SK-N-SH (cell line): ENCODE data around the gene ACP4. TPM values are rescaled to one million over a fixed set of nuclear protein-coding genes. Genes with fewer than 3 reads are reported as not detected.
A peak's percentile ranks its signal among the peaks of the same experiment; 100 is the strongest.
"Not testable (repeated sequence)": the region's sequence is repeated elsewhere in the genome, so short reads cannot be mapped to it uniquely, and the experiment has no call there.

ENCODE experiments used
- CTCF ChIA-PET: fragments of 300-600, 350-600 bp; formaldehyde crosslinking; extraction: SDS; loops from one replicate; lab custom pipeline; 2021; lab: Yijun Ruan, JAX
- POLR2A ChIA-PET: fragments of 350-600 bp; sonication (Branson Sonifier 250); formaldehyde crosslinking; extraction: SDS; loops from one replicate; lab custom pipeline; 2020; ENCODE audit warnings: antibody characterized with exemption, inconsistent platforms; lab: Yijun Ruan, JAX
- DNase-seq: peaks from one replicate; pipeline ENCODE4 v3.0.0; 2012
- H2AFZ ChIP-seq: fragments of 200-600 bp; sonication (generic); 2 replicates; pipeline ENCODE4 v1.8.1; 2016; ENCODE audit warnings: antibody characterized with exemption, mild to moderate bottlenecking, low read depth
- H3F3A ChIP-seq: fragments of 200-600 bp; sonication (generic); replicated peaks from 2 replicates; pipeline ENCODE3; 2016; ENCODE audit warnings: antibody characterized with exemption, mild to moderate bottlenecking; ENCODE audit not compliant: insufficient read depth
- H3K27ac ChIP-seq, 2 experiments: fragments of 200-500 bp in 1 of 2; fragments of 200-600 bp in 1 of 2; sonication (Bioruptor generic) in 1 of 2; sonication (generic), shearing (Covaris generic) in 1 of 2; 2 replicates each; pipeline versions ENCODE4 v1.5.1 to v1.6.1; 2014 to 2016; ENCODE audit warnings: low read depth in 2 of 2, inconsistent platforms in 1 of 2, low read length in 1 of 2, mild to moderate bottlenecking in 1 of 2, mixed read lengths in 1 of 2
- H3K27me3 ChIP-seq: fragments of 200-600 bp; sonication (generic), shearing (Covaris generic); 2 replicates; pipeline ENCODE4 v1.6.1; 2016; ENCODE audit warnings: mixed run types; ENCODE audit not compliant: insufficient read depth
- H3K36me3 ChIP-seq, 2 experiments: fragments of 200-500 bp in 1 of 2; fragments of 200-600 bp in 1 of 2; sonication (Bioruptor generic) in 1 of 2; sonication (generic) in 1 of 2; replicated peaks in 1 of 2; 2 replicates each; pipeline versions ENCODE3 to v1.5.1; 2014 to 2016; ENCODE audit warnings: low read length in 1 of 2, mild to moderate bottlenecking in 1 of 2; ENCODE audit not compliant: insufficient read depth in 2 of 2, control insufficient read depth in 1 of 2
- H3K4me1 ChIP-seq, 2 experiments: fragments of 200-500 bp in 1 of 2; fragments of 200-600 bp in 1 of 2; sonication (Bioruptor generic) in 1 of 2; sonication (generic), shearing (Covaris generic) in 1 of 2; 2 replicates each; pipeline versions ENCODE4 v1.5.1 to v1.6.1; 2014 to 2016; ENCODE audit warnings: low read depth in 1 of 2, low read length in 1 of 2, mixed run types in 1 of 2; ENCODE audit not compliant: insufficient read depth in 2 of 2, control insufficient read depth in 1 of 2
- H3K4me2 ChIP-seq: fragments of 200-600 bp; sonication (generic), shearing (Covaris generic); 2 replicates; pipeline ENCODE4 v1.6.1; 2017; ENCODE audit warnings: mixed run types
- H3K4me3 ChIP-seq, 2 experiments: fragments of 200-500 bp in 1 of 2; fragments of 200-600 bp in 1 of 2; sonication (Bioruptor generic) in 1 of 2; sonication (generic), shearing (Covaris generic) in 1 of 2; 2 replicates each; pipeline versions ENCODE4 v1.5.1 to v1.8.1; 2014 to 2016; ENCODE audit warnings: low read depth in 2 of 2, inconsistent platforms in 1 of 2, low read length in 1 of 2, mild to moderate bottlenecking in 1 of 2, mixed read lengths in 1 of 2, moderate library complexity in 1 of 2
- H3K79me2 ChIP-seq: fragments of 200-600 bp; sonication (generic); 2 replicates; pipeline ENCODE4 v1.8.1; 2017; ENCODE audit warnings: mild to moderate bottlenecking; ENCODE audit not compliant: insufficient read depth
- H3K9ac ChIP-seq: fragments of 200-600 bp; sonication (generic); 2 replicates; pipeline ENCODE4 v1.6.1; 2017; ENCODE audit warnings: mixed run types
- H3K9me2 ChIP-seq: fragments of 200-600 bp; sonication (generic); 2 replicates; pipeline ENCODE4 v1.6.1; 2017; ENCODE audit warnings: mixed run types
- H3K9me3 ChIP-seq: fragments of 200-600 bp; sonication (generic); 2 replicates; pipeline ENCODE4 v1.6.1; 2017; ENCODE audit warnings: mixed run types, mild to moderate bottlenecking, moderate library complexity
- H4K20me1 ChIP-seq: fragments of 200-600 bp; sonication (generic); 2 replicates; pipeline ENCODE4 v1.6.1; 2017; ENCODE audit warnings: mild to moderate bottlenecking, mixed run types; ENCODE audit not compliant: insufficient read depth
- ELF1 ChIP-seq: IDR thresholded peaks from 2 replicates; pipeline ENCODE4 v1.4.0; 2012
- EP300 ChIP-seq, 2 experiments: IDR thresholded peaks; 2 replicates each; pipeline versions ENCODE4 v1.4.0 to v1.6.1; 2012; ENCODE audit warnings: borderline replicate concordance in 1 of 2, low read depth in 1 of 2, low read length in 1 of 2
- FOSL2 ChIP-seq: IDR thresholded peaks from 2 replicates; pipeline ENCODE4 v1.4.0; 2012; ENCODE audit warnings: low read depth, mild to moderate bottlenecking, moderate library complexity, borderline replicate concordance
- GABPA ChIP-seq: IDR thresholded peaks from 2 replicates; pipeline ENCODE4 v1.4.0; 2012; ENCODE audit warnings: low read depth, mild to moderate bottlenecking
- GATA2 ChIP-seq: sonication (generic); formaldehyde crosslinking; IDR thresholded peaks from 2 replicates; pipeline ENCODE4 v1.5.0; 2020; ENCODE audit warnings: mild to moderate bottlenecking, missing genetic modification reagents
- JUND ChIP-seq: IDR thresholded peaks from 2 replicates; pipeline ENCODE4 v1.4.0; 2012
- MEF2A ChIP-seq: IDR thresholded peaks from 2 replicates; pipeline ENCODE4 v1.4.0; 2012; ENCODE audit warnings: low read depth, borderline replicate concordance
- MXI1 ChIP-seq: IDR thresholded peaks from 2 replicates; pipeline ENCODE4 v1.6.1; 2012; ENCODE audit warnings: mild to moderate bottlenecking, low read depth, low read length, improper control_type of control experiment
- RAD21 ChIP-seq: IDR thresholded peaks from 2 replicates; pipeline ENCODE4 v1.6.1; 2012; ENCODE audit warnings: mild to moderate bottlenecking, low read length
- SIN3A ChIP-seq: IDR thresholded peaks from 2 replicates; pipeline ENCODE4 v1.6.1; 2012; ENCODE audit warnings: low read depth, mild to moderate bottlenecking, low read length, moderate library complexity, borderline replicate concordance
- SMC3 ChIP-seq: IDR thresholded peaks from 2 replicates; pipeline ENCODE4 v1.6.1; 2012; ENCODE audit warnings: low read depth, low read length, improper control_type of control experiment
- TAF1 ChIP-seq: IDR thresholded peaks from 2 replicates; pipeline ENCODE4 v1.6.1; 2012; ENCODE audit warnings: low read depth, mild to moderate bottlenecking, low read length, moderate library complexity, borderline replicate concordance
- WGBS: methylation state at CpG from one replicate; pipeline ENCODE4 v1.1.6; 2017; ENCODE audit warnings: low lambda C conversion rate; 5-methylcytosine and 5-hydroxymethylcytosine counted together
- polyA plus RNA-seq, 3 experiments: library from polyadenylated mRNA; depleted of rRNA; stranded (reverse); fragments of >200 nt; gene quantifications; 2 replicates each; pipeline ENCODE4 v1.2.3, GENCODE V29; 2012
- TF ChIP-seq, protein P1 (sequence below): IDR thresholded peaks from 2 replicates; pipeline ENCODE4 v1.4.0; 2012; ENCODE audit warnings: low read depth, borderline replicate concordance

The ACP4 gene
- polyA plus RNA-seq, 1 of the 3 experiments (the other 2 are of a cell fraction): not detected

GRCh38 chr19:50759886-50760285 is 30.3 kb upstream of the ACP4 start:
- Histone ChIP-seq H3K9ac (no peak overlapping the region), H3K27me3 (no peaks in the 10 kb centered on the region; the same call in 1 of the 2 replicates), H4K20me1 (no peaks in the 10 kb centered on the region), H3K4me2 (no peak overlapping the region), H3F3A (no peaks in the 10 kb centered on the region), H2AFZ (peak overlapping the region; percentile 75; the same call in 1 of the 2 replicates), H3K36me3 (no peaks in the 10 kb centered on the region), H3K4me1 (no peaks in the 10 kb centered on the region)
- WGBS: 38% methylated on average over 4 of the region's 4 CpGs
- CTCF ChIA-PET: interaction anchor here (0.7 kb wide), 1 partner anchor 55 kb away, joined by 3 read pairs; no protein-coding TSS in a partner anchor
- TF ChIP-seq SMC3: no peak
- TF ChIP-seq, protein P1, sequence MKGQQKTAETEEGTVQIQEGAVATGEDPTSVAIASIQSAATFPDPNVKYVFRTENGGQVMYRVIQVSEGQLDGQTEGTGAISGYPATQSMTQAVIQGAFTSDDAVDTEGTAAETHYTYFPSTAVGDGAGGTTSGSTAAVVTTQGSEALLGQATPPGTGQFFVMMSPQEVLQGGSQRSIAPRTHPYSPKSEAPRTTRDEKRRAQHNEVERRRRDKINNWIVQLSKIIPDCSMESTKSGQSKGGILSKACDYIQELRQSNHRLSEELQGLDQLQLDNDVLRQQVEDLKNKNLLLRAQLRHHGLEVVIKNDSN: peak; percentile 91
- TF ChIP-seq, all 33 proteins: peak for 1
- H3K27ac ChIP-seq: no peak overlapping the region
- DNase-seq: no peak
- H3K79me2 ChIP-seq: no peaks in the 10 kb centered on the region
- POLR2A ChIA-PET: no interaction called here
- no peaks in the 10 kb centered on the region for H3K9me3 ChIP-seq
- no peaks in the 10 kb centered on the region for H3K9me2 ChIP-seq
- H3K4me3 ChIP-seq: no peak overlapping the region

DNA sequence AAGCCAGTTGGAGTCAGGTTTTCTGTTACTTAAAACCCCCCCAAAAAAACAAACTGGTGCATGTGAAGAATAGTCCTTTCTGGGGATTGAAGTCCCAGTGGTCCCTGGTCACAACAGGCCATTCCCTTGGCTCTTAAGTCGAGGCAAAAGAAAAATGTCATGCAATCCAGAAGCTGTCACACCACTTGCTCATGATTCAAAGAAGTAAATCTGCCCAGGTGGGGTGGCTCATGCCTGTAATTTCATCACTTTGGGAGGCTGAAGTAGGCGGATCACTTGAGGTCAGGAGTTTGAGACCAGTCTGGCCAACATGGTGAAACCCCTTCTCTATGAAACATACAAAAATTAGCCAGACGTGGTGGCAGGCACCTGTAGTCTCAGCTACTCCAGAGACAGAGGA is 28.7 kb upstream of the ACP4 start:
- H3K4me2 ChIP-seq, H4K20me1 ChIP-seq, H3K9me2 ChIP-seq, H3K9ac ChIP-seq, DNase-seq, H3F3A ChIP-seq, H3K9me3 ChIP-seq, H3K4me3 ChIP-seq, POLR2A ChIA-PET, H3K4me1 ChIP-seq, H2AFZ ChIP-seq, H3K79me2 ChIP-seq, H3K27me3 ChIP-seq, H3K27ac ChIP-seq, H3K36me3 ChIP-seq: not testable (repeated sequence)
- WGBS: 43% methylated on average over 3 of the region's 3 CpGs
- CTCF ChIA-PET: interaction anchor here (1.6 kb wide), 1 partner anchor 92 kb away, joined by 4 read pairs; no protein-coding TSS in a partner anchor

DNA sequence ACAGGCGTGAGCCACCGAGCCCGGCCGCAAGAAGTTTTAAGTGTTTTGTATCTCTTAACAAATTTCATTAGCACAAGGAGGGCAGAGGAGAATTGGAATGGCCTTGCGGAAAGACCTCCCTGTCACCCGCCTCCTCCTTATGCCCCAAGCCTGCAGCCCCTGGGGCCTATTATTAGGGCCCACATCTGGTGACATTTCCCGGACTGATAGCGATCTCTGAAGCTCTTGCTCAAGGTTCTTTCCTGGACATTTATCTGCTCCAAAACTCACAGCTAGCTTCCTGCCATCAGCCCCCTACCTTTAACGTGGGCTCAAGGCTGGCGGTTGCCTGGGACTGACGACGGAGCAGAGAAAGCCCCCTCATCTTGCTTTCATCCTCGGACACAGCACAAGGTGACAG is 26.7 kb upstream of the ACP4 start:
- H3K27ac ChIP-seq, H3K9me2 ChIP-seq, H3K27me3 ChIP-seq, H3K36me3 ChIP-seq, H3K79me2 ChIP-seq, POLR2A ChIA-PET, H3K9ac ChIP-seq, H3K4me1 ChIP-seq, DNase-seq, H3K4me3 ChIP-seq, H3K4me2 ChIP-seq, H2AFZ ChIP-seq, H3F3A ChIP-seq, H4K20me1 ChIP-seq, H3K9me3 ChIP-seq: not testable (repeated sequence)
- CTCF ChIA-PET: interaction anchor here (1.2 to 2.4 kb wide), 2 partner anchors 19 to 39 kb away, joined by 3 to 8 read pairs; no protein-coding TSS in a partner anchor
- 59% methylated on average over 13 of the region's 13 CpGs for WGBS

DNA sequence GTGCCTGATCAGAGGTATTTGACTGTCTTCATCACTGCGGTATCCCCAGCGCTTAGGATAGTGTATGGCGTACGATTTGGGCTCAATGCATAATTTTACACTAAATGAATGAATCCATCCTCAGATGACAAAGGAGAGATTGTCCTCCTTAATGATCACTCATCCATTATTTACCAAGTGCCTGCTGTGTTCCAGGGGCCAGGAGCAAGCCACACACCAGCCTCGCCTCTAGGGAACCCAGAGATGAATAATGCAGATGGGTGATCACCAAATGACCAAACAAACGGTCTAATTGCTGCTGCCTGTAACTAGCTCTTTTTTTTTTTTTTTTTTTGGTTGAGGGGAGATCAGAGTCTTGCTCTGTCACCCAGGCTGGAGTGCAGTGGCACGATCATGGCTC is 25.8 kb upstream of the ACP4 start:
- Histone ChIP-seq H3K4me2 (no peak overlapping the region), H3K9me2 (no peaks in the 10 kb centered on the region), H3K36me3 (no peaks in the 10 kb centered on the region), H3K9ac (no peak overlapping the region), H3F3A (no peaks in the 10 kb centered on the region), H3K9me3 (no peaks in the 10 kb centered on the region), H2AFZ (no peak overlapping the region), H3K27ac (no peak overlapping the region), H4K20me1 (no peaks in the 10 kb centered on the region), H3K4me1 (no peaks in the 10 kb centered on the region), H3K4me3 (no peak overlapping the region), H3K27me3 (no peaks in the 10 kb centered on the region), H3K79me2 (no peaks in the 10 kb centered on the region)
- CTCF ChIA-PET: interaction anchor here (1.0 to 2.4 kb wide), 2 partner anchors 13 to 40 kb away, joined by 3 to 8 read pairs; no protein-coding TSS in a partner anchor
- 69% methylated on average over 7 of the region's 7 CpGs for WGBS
- POLR2A ChIA-PET: interaction anchor here (0.5 to 0.6 kb wide), 2 partner anchors 39 to 108 kb away, joined by 3 read pairs; no protein-coding TSS in a partner anchor
- DNase-seq: no peak
- no peak for TF ChIP-seq EP300 (IDR thresholded peaks at IDR 0.05; ENCODE audit: borderline replicate concordance in 1 of 2, low read depth in 1 of 2, low read length in 1 of 2)
- TF ChIP-seq JUND: no peak
- TF ChIP-seq GABPA: no peak
- no peak for TF ChIP-seq RAD21
- no peak for TF ChIP-seq SMC3
- TF ChIP-seq MXI1: no peak
- TF ChIP-seq, protein P1: no peak
- no peak for TF ChIP-seq ELF1
- TF ChIP-seq GATA2 (CRISPR knock-in tag): no peak
- TF ChIP-seq TAF1: no peak
- TF ChIP-seq SIN3A: no peak
- TF ChIP-seq MEF2A: no peak
- TF ChIP-seq FOSL2: no peak
